ENCODE data around the gene IL18BP. TPM values are rescaled to one million over a fixed set of nuclear protein-coding genes. Genes with fewer than 3 reads are reported as not detected.

The IL18BP gene
- total RNA-seq, 1 experiment from 2014 or later, result 10.6 TPM

DNA sequence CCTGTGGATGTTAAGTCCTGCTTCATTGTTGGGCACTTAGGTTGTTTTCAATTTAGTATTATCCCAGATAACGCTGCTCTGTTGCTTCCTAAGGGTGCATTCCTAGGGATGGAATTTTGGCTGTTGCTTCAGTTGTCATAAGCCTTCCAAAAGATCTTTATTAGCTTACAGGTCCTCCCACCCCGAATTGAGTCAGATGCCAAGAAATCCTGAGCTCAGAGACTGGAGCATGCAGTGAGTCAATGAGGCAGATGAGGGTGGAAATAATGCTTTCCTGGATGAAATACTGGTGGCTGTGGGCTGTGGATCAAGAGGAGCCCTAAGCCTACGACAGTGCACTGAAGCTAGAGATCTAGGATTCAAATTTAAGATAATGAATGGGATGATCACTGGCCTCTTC is 10.7 kb upstream of the IL18BP start:
- ChIA-PET CTCF (interaction anchor here (0.7 kb wide), 1 partner anchor 156 kb away, joined by 3 read pairs; no protein-coding TSS in a partner anchor), POLR2A (ENCODE audit: low non-redundant PET) (no interaction called here)
- BruUV-seq (replicated peaks), result no TSS peak
- H3K4me1 ChIP-seq (ENCODE audit: insufficient read depth, low read length, poor library complexity, severe bottlenecking), result no peaks in the 10 kb centered on the region
- H3K4me3 ChIP-seq (ENCODE audit: low read depth, low read length, poor library complexity, severe bottlenecking), result no peak overlapping the region
- no peaks in the 10 kb centered on the region for H3K27me3 ChIP-seq (replicated peaks; ENCODE audit: insufficient read depth, low read depth, low read length, poor library complexity)
- H3K27ac ChIP-seq (ENCODE audit: low read depth, low read length, poor library complexity, severe bottlenecking), result no peak overlapping the region
- H3K9me3 ChIP-seq (ENCODE audit: low read depth, low read length, poor library complexity, severe bottlenecking), result no peaks in the 10 kb centered on the region
- peaks cover 7% of the 10 kb centered on the region for H3K36me3 ChIP-seq (ENCODE audit: insufficient read depth, low read length, poor library complexity, severe bottlenecking)
- TF ChIP-seq EZH2 (IDR thresholded peaks at IDR 0.05; ENCODE audit: borderline replicate concordance, low read depth, low read length, poor library complexity, severe bottlenecking), result no peak
- TF ChIP-seq, protein P1, sequence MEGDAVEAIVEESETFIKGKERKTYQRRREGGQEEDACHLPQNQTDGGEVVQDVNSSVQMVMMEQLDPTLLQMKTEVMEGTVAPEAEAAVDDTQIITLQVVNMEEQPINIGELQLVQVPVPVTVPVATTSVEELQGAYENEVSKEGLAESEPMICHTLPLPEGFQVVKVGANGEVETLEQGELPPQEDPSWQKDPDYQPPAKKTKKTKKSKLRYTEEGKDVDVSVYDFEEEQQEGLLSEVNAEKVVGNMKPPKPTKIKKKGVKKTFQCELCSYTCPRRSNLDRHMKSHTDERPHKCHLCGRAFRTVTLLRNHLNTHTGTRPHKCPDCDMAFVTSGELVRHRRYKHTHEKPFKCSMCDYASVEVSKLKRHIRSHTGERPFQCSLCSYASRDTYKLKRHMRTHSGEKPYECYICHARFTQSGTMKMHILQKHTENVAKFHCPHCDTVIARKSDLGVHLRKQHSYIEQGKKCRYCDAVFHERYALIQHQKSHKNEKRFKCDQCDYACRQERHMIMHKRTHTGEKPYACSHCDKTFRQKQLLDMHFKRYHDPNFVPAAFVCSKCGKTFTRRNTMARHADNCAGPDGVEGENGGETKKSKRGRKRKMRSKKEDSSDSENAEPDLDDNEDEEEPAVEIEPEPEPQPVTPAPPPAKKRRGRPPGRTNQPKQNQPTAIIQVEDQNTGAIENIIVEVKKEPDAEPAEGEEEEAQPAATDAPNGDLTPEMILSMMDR (conservative IDR thresholded peaks at IDR 0.05; ENCODE audit: low read depth, low read length), result no peak
- no peak for DNase-seq (ENCODE audit: low spot score)
- intact Hi-C loops (cut with micrococcal nuclease; ENCODE audit: unreplicated experiment), result no loop called here

DNA sequence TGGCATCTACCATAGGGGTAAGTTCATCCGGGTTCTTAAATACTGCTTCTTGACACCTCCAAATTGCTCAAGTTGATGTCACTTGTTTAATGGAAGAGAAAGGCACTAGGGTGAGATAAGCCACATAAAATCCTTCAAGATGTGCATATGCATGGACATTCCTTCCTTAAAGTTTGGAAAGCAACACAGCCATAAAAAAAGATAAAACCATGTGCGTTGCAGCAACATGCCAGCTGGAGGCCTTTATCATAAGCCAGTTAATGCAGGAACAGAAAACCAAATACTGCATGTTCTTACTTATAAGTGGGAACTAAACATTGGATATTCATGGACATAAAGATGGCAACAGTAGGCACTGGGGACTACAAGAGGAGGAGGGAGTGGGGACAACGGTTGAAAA is 8.0 kb upstream of the IL18BP start:
- no TSS peak for BruUV-seq (replicated peaks)
- Histone ChIP-seq H3K36me3 (ENCODE audit: insufficient read depth, low read length, poor library complexity, severe bottlenecking) (peaks cover 8% of the 10 kb centered on the region), H3K4me1 (ENCODE audit: insufficient read depth, low read length, poor library complexity, severe bottlenecking) (no peaks in the 10 kb centered on the region), H3K4me3 (ENCODE audit: low read depth, low read length, poor library complexity, severe bottlenecking) (no peak overlapping the region), H3K9me3 (ENCODE audit: low read depth, low read length, poor library complexity, severe bottlenecking) (no peaks in the 10 kb centered on the region), H3K27ac (ENCODE audit: low read depth, low read length, poor library complexity, severe bottlenecking) (no peak overlapping the region), H3K27me3 (replicated peaks; ENCODE audit: insufficient read depth, low read depth, low read length, poor library complexity) (no peaks in the 10 kb centered on the region)
- POLR2A ChIA-PET (ENCODE audit: low non-redundant PET), result no interaction called here
- intact Hi-C loops (cut with micrococcal nuclease; ENCODE audit: unreplicated experiment), result no loop called here
- TF ChIP-seq, protein P1 (conservative IDR thresholded peaks at IDR 0.05; ENCODE audit: low read depth, low read length), result no peak
- TF ChIP-seq EZH2 (IDR thresholded peaks at IDR 0.05; ENCODE audit: borderline replicate concordance, low read depth, low read length, poor library complexity, severe bottlenecking), result no peak
- DNase-seq (ENCODE audit: low spot score), result no peak
- CTCF ChIA-PET, result no interaction called here

DNA sequence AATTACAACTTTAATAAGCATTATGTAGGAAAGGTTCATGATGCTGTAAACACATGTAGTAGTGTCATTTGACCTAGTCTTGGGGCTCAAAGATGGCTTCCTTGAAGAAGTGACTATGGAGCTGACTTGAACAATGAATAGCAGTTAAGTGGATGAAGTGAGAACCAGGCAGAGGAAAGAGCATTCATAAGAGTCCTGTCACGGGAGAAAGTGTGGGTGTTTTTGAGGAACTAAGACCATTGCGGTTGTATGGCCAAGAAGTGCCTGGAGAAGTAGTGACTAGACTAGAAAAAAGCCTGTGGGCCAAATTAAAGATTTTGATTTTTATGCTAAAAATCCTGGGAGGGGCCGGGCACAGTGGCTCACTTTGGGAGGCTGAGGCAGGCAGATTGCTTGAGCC is 7.2 kb upstream of the IL18BP start:
- Histone ChIP-seq H3K27ac (ENCODE audit: low read depth, low read length, poor library complexity, severe bottlenecking) (no peak overlapping the region), H3K4me3 (ENCODE audit: low read depth, low read length, poor library complexity, severe bottlenecking) (no peak overlapping the region), H3K27me3 (replicated peaks; ENCODE audit: insufficient read depth, low read depth, low read length, poor library complexity) (no peaks in the 10 kb centered on the region), H3K4me1 (ENCODE audit: insufficient read depth, low read length, poor library complexity, severe bottlenecking) (no peaks in the 10 kb centered on the region), H3K36me3 (ENCODE audit: insufficient read depth, low read length, poor library complexity, severe bottlenecking) (peaks cover 8% of the 10 kb centered on the region), H3K9me3 (ENCODE audit: low read depth, low read length, poor library complexity, severe bottlenecking) (no peaks in the 10 kb centered on the region)
- ChIA-PET CTCF (no interaction called here), POLR2A (ENCODE audit: low non-redundant PET) (no interaction called here)
- BruUV-seq (replicated peaks), result no TSS peak
- intact Hi-C loops (cut with micrococcal nuclease; ENCODE audit: unreplicated experiment), result no loop called here
- TF ChIP-seq, protein P1 (conservative IDR thresholded peaks at IDR 0.05; ENCODE audit: low read depth, low read length), result no peak
- TF ChIP-seq EZH2 (IDR thresholded peaks at IDR 0.05; ENCODE audit: borderline replicate concordance, low read depth, low read length, poor library complexity, severe bottlenecking), result no peak
- no peak for DNase-seq (ENCODE audit: low spot score)

Data from A673 (cell line).